SK-N-SH treated with all-trans-retinoic acid at 6 μM for 48 hours (cell line): Measurements from ENCODE around the gene CCR9.

Source experiments
- ATAC-seq: fragments of 200-7000 bp; cut with Tn5 transposase; 3 replicates; pipeline ENCODE4 v1.9.1; 2020; ENCODE audit warnings: mild to moderate bottlenecking, moderate library complexity
- ARNTL ChIP-seq: fragments of 450-650 bp; formaldehyde crosslinking; IDR thresholded peaks from 2 replicates; pipeline ENCODE4 v1.5.0; 2020; ENCODE audit warnings: low read depth, mild to moderate bottlenecking, moderate library complexity, borderline replicate concordance
- BACH2 ChIP-seq: fragments of 250-450 bp; sonication (Bioruptor Pico); IDR thresholded peaks from 2 replicates; pipeline ENCODE4 v1.9.0; 2021; ENCODE audit warnings: mild to moderate bottlenecking, borderline replicate concordance
- CSDC2 ChIP-seq: fragments of 250-450 bp; sonication (Bioruptor Pico); IDR thresholded peaks from 2 replicates; pipeline ENCODE4 v1.5.0; 2020; ENCODE audit warnings: mild to moderate bottlenecking, moderate library complexity
- ESRRG ChIP-seq: fragments of 250-450 bp; sonication (Bioruptor Pico); IDR thresholded peaks from 2 replicates; pipeline ENCODE4 v1.6.1; 2021; ENCODE audit warnings: mild to moderate bottlenecking
- ISL1 ChIP-seq: fragments of 250-450 bp; sonication (Bioruptor Pico); IDR thresholded peaks from 2 replicates; pipeline ENCODE4 v2.1.2; 2022; ENCODE audit warnings: mild to moderate bottlenecking, moderate library complexity
- OSR1 ChIP-seq: fragments of 250-450 bp; sonication (Bioruptor Pico); IDR thresholded peaks from 2 replicates; pipeline ENCODE4 v1.8.0; 2022; ENCODE audit warnings: moderate library complexity, mild to moderate bottlenecking, inconsistent platforms
- RARB ChIP-seq: fragments of 250-450 bp; sonication (Bioruptor Pico); IDR thresholded peaks from 2 replicates; pipeline ENCODE4 v1.8.0; 2021; ENCODE audit warnings: mild to moderate bottlenecking, moderate library complexity
- SNAI2 ChIP-seq: fragments of 250-450 bp; sonication (Bioruptor Pico); IDR thresholded peaks from 2 replicates; pipeline ENCODE4 v1.5.0; 2020; ENCODE audit warnings: mild to moderate bottlenecking, moderate library complexity
- TOX ChIP-seq: fragments of 250-450 bp; sonication (Bioruptor Pico); IDR thresholded peaks from 2 replicates; pipeline ENCODE4 v1.8.0; 2021; ENCODE audit warnings: mild to moderate bottlenecking, moderate library complexity, borderline replicate concordance
- ZC3H10 ChIP-seq: fragments of 250-450 bp; sonication (Bioruptor Pico); IDR thresholded peaks from 2 replicates; pipeline ENCODE4 v1.5.1; 2021; ENCODE audit warnings: mild to moderate bottlenecking, moderate library complexity
- ZFP3 ChIP-seq: fragments of 250-450 bp; sonication (Bioruptor Pico); IDR thresholded peaks from 2 replicates; pipeline ENCODE4 v1.5.0; 2020; ENCODE audit warnings: mild to moderate bottlenecking, moderate library complexity
- ZNF565 ChIP-seq: fragments of 450-650 bp; formaldehyde crosslinking; conservative IDR thresholded peaks from 2 replicates; pipeline ENCODE4 v1.5.0; 2020; ENCODE audit warnings: low read depth, mild to moderate bottlenecking, moderate library complexity
- ZNF70 ChIP-seq: fragments of 450-650 bp; formaldehyde crosslinking; IDR thresholded peaks from 2 replicates; pipeline ENCODE4 v1.5.0; 2020; ENCODE audit warnings: mild to moderate bottlenecking, moderate library complexity
- ZNF8 ChIP-seq: fragments of 450-650 bp; formaldehyde crosslinking; IDR thresholded peaks from 2 replicates; pipeline ENCODE4 v1.5.0; 2020; ENCODE audit warnings: mild to moderate bottlenecking, moderate library complexity
- TF ChIP-seq, protein P1 (sequence below): fragments of 250-450 bp; sonication (Bioruptor Pico); IDR thresholded peaks from 2 replicates; pipeline ENCODE4 v1.5.0; 2020; ENCODE audit warnings: mild to moderate bottlenecking, moderate library complexity
- TF ChIP-seq, protein P2 (sequence below): fragments of 250-450 bp; sonication (Bioruptor Pico); IDR thresholded peaks from 2 replicates; pipeline ENCODE4 v1.5.1; 2021; ENCODE audit warnings: mild to moderate bottlenecking, moderate library complexity
- TF ChIP-seq, protein P3 (sequence below): fragments of 250-450 bp; sonication (Bioruptor Pico); IDR thresholded peaks from 2 replicates; pipeline ENCODE4 v1.8.0; 2021; ENCODE audit warnings: low read depth, mild to moderate bottlenecking, moderate library complexity, borderline replicate concordance
- TF ChIP-seq, protein P4 (sequence below): fragments of 250-450 bp; sonication (Bioruptor Pico); IDR thresholded peaks from 2 replicates; pipeline ENCODE4 v1.8.0; 2020; ENCODE audit warnings: mild to moderate bottlenecking, moderate library complexity, borderline replicate concordance

The CCR9 gene

GRCh38 chr3:45922950-45923590 lies 36.7 kb downstream of the CCR9 start (continued):
- TF ChIP-seq, protein P1, sequence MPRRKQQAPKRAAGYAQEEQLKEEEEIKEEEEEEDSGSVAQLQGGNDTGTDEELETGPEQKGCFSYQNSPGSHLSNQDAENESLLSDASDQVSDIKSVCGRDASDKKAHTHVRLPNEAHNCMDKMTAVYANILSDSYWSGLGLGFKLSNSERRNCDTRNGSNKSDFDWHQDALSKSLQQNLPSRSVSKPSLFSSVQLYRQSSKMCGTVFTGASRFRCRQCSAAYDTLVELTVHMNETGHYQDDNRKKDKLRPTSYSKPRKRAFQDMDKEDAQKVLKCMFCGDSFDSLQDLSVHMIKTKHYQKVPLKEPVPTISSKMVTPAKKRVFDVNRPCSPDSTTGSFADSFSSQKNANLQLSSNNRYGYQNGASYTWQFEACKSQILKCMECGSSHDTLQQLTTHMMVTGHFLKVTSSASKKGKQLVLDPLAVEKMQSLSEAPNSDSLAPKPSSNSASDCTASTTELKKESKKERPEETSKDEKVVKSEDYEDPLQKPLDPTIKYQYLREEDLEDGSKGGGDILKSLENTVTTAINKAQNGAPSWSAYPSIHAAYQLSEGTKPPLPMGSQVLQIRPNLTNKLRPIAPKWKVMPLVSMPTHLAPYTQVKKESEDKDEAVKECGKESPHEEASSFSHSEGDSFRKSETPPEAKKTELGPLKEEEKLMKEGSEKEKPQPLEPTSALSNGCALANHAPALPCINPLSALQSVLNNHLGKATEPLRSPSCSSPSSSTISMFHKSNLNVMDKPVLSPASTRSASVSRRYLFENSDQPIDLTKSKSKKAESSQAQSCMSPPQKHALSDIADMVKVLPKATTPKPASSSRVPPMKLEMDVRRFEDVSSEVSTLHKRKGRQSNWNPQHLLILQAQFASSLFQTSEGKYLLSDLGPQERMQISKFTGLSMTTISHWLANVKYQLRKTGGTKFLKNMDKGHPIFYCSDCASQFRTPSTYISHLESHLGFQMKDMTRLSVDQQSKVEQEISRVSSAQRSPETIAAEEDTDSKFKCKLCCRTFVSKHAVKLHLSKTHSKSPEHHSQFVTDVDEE (CRISPR knock-in tag): no peak
- TF ChIP-seq, protein P2, sequence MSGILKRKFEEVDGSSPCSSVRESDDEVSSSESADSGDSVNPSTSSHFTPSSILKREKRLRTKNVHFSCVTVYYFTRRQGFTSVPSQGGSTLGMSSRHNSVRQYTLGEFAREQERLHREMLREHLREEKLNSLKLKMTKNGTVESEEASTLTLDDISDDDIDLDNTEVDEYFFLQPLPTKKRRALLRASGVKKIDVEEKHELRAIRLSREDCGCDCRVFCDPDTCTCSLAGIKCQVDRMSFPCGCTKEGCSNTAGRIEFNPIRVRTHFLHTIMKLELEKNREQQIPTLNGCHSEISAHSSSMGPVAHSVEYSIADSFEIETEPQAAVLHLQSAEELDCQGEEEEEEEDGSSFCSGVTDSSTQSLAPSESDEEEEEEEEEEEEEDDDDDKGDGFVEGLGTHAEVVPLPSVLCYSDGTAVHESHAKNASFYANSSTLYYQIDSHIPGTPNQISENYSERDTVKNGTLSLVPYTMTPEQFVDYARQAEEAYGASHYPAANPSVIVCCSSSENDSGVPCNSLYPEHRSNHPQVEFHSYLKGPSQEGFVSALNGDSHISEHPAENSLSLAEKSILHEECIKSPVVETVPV (CRISPR knock-in tag): no peak
- TF ChIP-seq CSDC2 (CRISPR knock-in tag) (no peak), OSR1 (CRISPR knock-in tag) (no peak), ZC3H10 (CRISPR knock-in tag) (no peak), BACH2 (CRISPR knock-in tag) (no peak), ZNF565 (CRISPR knock-in tag) (no peak)
- TF ChIP-seq, protein P3, sequence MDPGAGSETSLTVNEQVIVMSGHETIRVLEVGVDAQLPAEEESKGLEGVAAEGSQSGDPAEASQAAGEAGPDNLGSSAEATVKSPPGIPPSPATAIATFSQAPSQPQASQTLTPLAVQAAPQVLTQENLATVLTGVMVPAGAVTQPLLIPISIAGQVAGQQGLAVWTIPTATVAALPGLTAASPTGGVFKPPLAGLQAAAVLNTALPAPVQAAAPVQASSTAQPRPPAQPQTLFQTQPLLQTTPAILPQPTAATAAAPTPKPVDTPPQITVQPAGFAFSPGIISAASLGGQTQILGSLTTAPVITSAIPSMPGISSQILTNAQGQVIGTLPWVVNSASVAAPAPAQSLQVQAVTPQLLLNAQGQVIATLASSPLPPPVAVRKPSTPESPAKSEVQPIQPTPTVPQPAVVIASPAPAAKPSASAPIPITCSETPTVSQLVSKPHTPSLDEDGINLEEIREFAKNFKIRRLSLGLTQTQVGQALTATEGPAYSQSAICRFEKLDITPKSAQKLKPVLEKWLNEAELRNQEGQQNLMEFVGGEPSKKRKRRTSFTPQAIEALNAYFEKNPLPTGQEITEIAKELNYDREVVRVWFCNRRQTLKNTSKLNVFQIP (CRISPR knock-in tag): no peak

- TF ChIP-seq, protein P1 (CRISPR knock-in tag): no peak
- TF ChIP-seq ESRRG: no peak
- TF ChIP-seq OSR1 (CRISPR knock-in tag): no peak
- TF ChIP-seq ZNF70 (CRISPR knock-in tag): no peak
- no peak for TF ChIP-seq ZFP3
- TF ChIP-seq, protein P2 (CRISPR knock-in tag): no peak
- TF ChIP-seq ZNF8: no peak
- TF ChIP-seq ISL1 (CRISPR knock-in tag): no peak
- no peak for TF ChIP-seq RARB (CRISPR knock-in tag)
- no peak for TF ChIP-seq SNAI2 (CRISPR knock-in tag)
- TF ChIP-seq TOX (CRISPR knock-in tag): no peak
- TF ChIP-seq, protein P4, sequence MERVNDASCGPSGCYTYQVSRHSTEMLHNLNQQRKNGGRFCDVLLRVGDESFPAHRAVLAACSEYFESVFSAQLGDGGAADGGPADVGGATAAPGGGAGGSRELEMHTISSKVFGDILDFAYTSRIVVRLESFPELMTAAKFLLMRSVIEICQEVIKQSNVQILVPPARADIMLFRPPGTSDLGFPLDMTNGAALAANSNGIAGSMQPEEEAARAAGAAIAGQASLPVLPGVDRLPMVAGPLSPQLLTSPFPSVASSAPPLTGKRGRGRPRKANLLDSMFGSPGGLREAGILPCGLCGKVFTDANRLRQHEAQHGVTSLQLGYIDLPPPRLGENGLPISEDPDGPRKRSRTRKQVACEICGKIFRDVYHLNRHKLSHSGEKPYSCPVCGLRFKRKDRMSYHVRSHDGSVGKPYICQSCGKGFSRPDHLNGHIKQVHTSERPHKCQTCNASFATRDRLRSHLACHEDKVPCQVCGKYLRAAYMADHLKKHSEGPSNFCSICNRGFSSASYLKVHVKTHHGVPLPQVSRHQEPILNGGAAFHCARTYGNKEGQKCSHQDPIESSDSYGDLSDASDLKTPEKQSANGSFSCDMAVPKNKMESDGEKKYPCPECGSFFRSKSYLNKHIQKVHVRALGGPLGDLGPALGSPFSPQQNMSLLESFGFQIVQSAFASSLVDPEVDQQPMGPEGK (CRISPR knock-in tag): no peak
- TF ChIP-seq, protein P3 (CRISPR knock-in tag): no peak
- TF ChIP-seq ARNTL (CRISPR knock-in tag): no peak
- ATAC-seq: peak; percentile 46
Observed at GRCh38 chr3:45923755-45924154, 37.4 kb downstream of the CCR9 start.
